Adrenal gland (tissue), 5 donors: Measurements from ENCODE around the gene FBXL17.

ENCODE experiments used
- POLR2A ChIP-seq, 2 donors: fragments of 450-650 bp; IDR thresholded peaks; one replicate each; pipeline ENCODE4 v1.6.1; 2017; ENCODE audit warnings: antibody characterized with exemption in 2 of 2, mild to moderate bottlenecking in 2 of 2, moderate library complexity in 1 of 2
- TF ChIP-seq, protein P1 (sequence below), 6 experiments: fragments of 450-650 bp in 4 of 6; fragments of 200-600 bp in 2 of 6; sonication (generic) in 1 of 6; IDR thresholded peaks; 1 replicate in 5 of 6; 2 replicates in 1 of 6; pipeline versions ENCODE4 v1.5.1 to v1.8.0; 2016 to 2021; ENCODE audit warnings: antibody characterized with exemption in 6 of 6, mild to moderate bottlenecking in 2 of 6, moderate library complexity in 1 of 6
- donor health status: DM: no; HTN: no; CAD: no.

DNA sequence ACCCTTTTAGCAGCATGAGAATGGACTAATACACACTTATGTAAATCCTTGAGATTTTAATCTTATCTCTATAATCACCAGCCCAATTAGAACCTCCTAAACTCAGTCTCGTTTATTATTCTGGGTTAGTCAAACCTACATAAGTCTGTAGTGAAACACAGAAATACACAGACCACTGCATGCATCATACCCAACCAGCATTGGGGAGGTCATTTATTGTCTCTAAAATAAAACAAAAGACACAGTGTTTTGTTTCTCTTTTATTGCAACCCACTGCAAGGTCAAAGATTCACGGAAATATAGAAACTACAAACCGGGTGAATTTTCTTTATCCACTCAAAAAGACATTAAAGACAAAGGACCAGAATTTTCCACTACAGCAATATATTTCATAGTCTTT lies 523.1 kb downstream of the FBXL17 start:
- TF ChIP-seq, protein P1, sequence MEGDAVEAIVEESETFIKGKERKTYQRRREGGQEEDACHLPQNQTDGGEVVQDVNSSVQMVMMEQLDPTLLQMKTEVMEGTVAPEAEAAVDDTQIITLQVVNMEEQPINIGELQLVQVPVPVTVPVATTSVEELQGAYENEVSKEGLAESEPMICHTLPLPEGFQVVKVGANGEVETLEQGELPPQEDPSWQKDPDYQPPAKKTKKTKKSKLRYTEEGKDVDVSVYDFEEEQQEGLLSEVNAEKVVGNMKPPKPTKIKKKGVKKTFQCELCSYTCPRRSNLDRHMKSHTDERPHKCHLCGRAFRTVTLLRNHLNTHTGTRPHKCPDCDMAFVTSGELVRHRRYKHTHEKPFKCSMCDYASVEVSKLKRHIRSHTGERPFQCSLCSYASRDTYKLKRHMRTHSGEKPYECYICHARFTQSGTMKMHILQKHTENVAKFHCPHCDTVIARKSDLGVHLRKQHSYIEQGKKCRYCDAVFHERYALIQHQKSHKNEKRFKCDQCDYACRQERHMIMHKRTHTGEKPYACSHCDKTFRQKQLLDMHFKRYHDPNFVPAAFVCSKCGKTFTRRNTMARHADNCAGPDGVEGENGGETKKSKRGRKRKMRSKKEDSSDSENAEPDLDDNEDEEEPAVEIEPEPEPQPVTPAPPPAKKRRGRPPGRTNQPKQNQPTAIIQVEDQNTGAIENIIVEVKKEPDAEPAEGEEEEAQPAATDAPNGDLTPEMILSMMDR (IDR thresholded peaks at IDR 0.05) = no peak
- TF ChIP-seq POLR2A (IDR thresholded peaks at IDR 0.05) = no peak
